HepG2 (cell line): Measurements from ENCODE around the gene TSPAN15. TPM values are rescaled to one million over a fixed set of nuclear protein-coding genes. Genes with fewer than 3 reads are reported as not detected.
A peak's percentile ranks its signal among the peaks of the same experiment; 100 is the strongest.

Source experiments
- DMAP1 ChIP-seq: IDR thresholded peaks from 2 replicates; pipeline ENCODE4 v1.6.1; 2016
- ERF ChIP-seq: IDR thresholded peaks from 2 replicates; pipeline ENCODE4 v1.6.1; 2018; ENCODE audit warnings: missing biosample characterization, missing genetic modification reagents
- GABPA ChIP-seq, 2 experiments: IDR thresholded peaks; 2 replicates each; pipeline ENCODE4 v1.6.1; 2011 to 2016; ENCODE audit warnings: low read depth in 2 of 2, low read length in 1 of 2, missing biosample characterization in 1 of 2, missing genetic modification characterization in 1 of 2
- GRHL1 ChIP-seq: sonication (generic); formaldehyde crosslinking; conservative IDR thresholded peaks from 2 replicates; pipeline ENCODE4 v1.8.0; 2022; ENCODE audit warnings: missing genetic modification reagents
- HMGXB4 ChIP-seq, 2 experiments: sonication (generic) in 1 of 2; formaldehyde crosslinking in 1 of 2; IDR thresholded peaks; 2 replicates each; pipeline versions ENCODE4 v1.4.0 to v1.6.1; 2018 to 2020; ENCODE audit warnings: missing genetic modification reagents in 2 of 2, borderline replicate concordance in 1 of 2, low read depth in 1 of 2, mild to moderate bottlenecking in 1 of 2, missing biosample characterization in 1 of 2
- HOXA9 ChIP-seq: sonication (generic); formaldehyde crosslinking; IDR thresholded peaks from 2 replicates; pipeline ENCODE4 v1.8.1; 2022; ENCODE audit warnings: missing genetic modification reagents, mild to moderate bottlenecking, moderate library complexity, borderline replicate concordance
- KDM5B ChIP-seq: sonication (generic); formaldehyde crosslinking; IDR thresholded peaks from 2 replicates; pipeline ENCODE4 v1.4.0; 2020; ENCODE audit warnings: missing genetic modification reagents, mild to moderate bottlenecking, borderline replicate concordance
- PHF20 ChIP-seq: sonication (generic); formaldehyde crosslinking; IDR thresholded peaks from 2 replicates; pipeline ENCODE4 v1.5.0; 2020; ENCODE audit warnings: mild to moderate bottlenecking, missing genetic modification reagents
- SMAD1 ChIP-seq: sonication (generic); formaldehyde crosslinking; IDR thresholded peaks from 2 replicates; pipeline ENCODE4 v1.4.0; 2020; ENCODE audit warnings: missing genetic modification reagents, low read depth, mild to moderate bottlenecking, borderline replicate concordance
- STAG1 ChIP-seq: sonication (generic); formaldehyde crosslinking; IDR thresholded peaks from 2 replicates; pipeline ENCODE4 v1.4.0; 2020; ENCODE audit warnings: missing genetic modification reagents
- YEATS4 ChIP-seq: sonication (generic); formaldehyde crosslinking; IDR thresholded peaks from 2 replicates; pipeline ENCODE4 v1.4.0; 2020; ENCODE audit warnings: missing genetic modification reagents, borderline replicate concordance
- ZBTB33 ChIP-seq: sonication (generic); formaldehyde crosslinking; IDR thresholded peaks from 2 replicates; pipeline ENCODE4 v1.4.0; 2020; ENCODE audit warnings: missing genetic modification reagents
- ZMYM4 ChIP-seq: sonication (generic); formaldehyde crosslinking; IDR thresholded peaks from 2 replicates; pipeline ENCODE4 v1.8.1; 2023; ENCODE audit warnings: mild to moderate bottlenecking, missing genetic modification reagents
- ZNF160 ChIP-seq: sonication (generic); formaldehyde crosslinking; IDR thresholded peaks from 2 replicates; pipeline ENCODE4 v1.8.0; 2022; ENCODE audit warnings: mild to moderate bottlenecking, inconsistent platforms, missing genetic modification reagents
- ZNF235 ChIP-seq: sonication (generic); formaldehyde crosslinking; IDR thresholded peaks from 2 replicates; pipeline ENCODE4 v1.8.1; 2023; ENCODE audit warnings: mild to moderate bottlenecking, missing genetic modification reagents, borderline replicate concordance
- ZNF552 ChIP-seq: sonication (generic); formaldehyde crosslinking; IDR thresholded peaks from 2 replicates; pipeline ENCODE4 v1.9.0; 2022; ENCODE audit warnings: missing genetic modification reagents, mild to moderate bottlenecking, borderline replicate concordance
- ZNF556 ChIP-seq: sonication (generic); formaldehyde crosslinking; IDR thresholded peaks from 2 replicates; pipeline ENCODE4 v1.4.0; 2020; ENCODE audit warnings: mild to moderate bottlenecking, missing genetic modification reagents, borderline replicate concordance
- ZNF782 ChIP-seq: sonication (generic); formaldehyde crosslinking; IDR thresholded peaks from 2 replicates; pipeline ENCODE4 v1.4.0; 2020; ENCODE audit warnings: missing genetic modification reagents, mild to moderate bottlenecking, borderline replicate concordance
- ZNF788 ChIP-seq: sonication (generic); formaldehyde crosslinking; IDR thresholded peaks from 2 replicates; pipeline ENCODE4 v1.5.0; 2020; ENCODE audit warnings: mild to moderate bottlenecking, missing genetic modification reagents, borderline replicate concordance
- ZSCAN5A ChIP-seq: sonication (generic); formaldehyde crosslinking; IDR thresholded peaks from 2 replicates; pipeline ENCODE4 v1.8.0; 2022; ENCODE audit warnings: mild to moderate bottlenecking, missing genetic modification reagents, borderline replicate concordance
- polyA plus RNA-seq, 8 experiments: library from polyadenylated mRNA; depleted of rRNA in 3 of 8; stranded (reverse) in 7 of 8; unstranded in 1 of 8; fragments of >200 nt; fragmentation: Illumina TruSeq in 4 of 8; extraction: Trizol in 4 of 8; gene quantifications; 2 replicates each; pipeline versions ENCODE4 v1.2.1 to v1.2.3, GENCODE V29; 2011 to 2016; ENCODE audit warnings: low read depth in 4 of 8, missing spikeins in 1 of 8, mixed read lengths in 1 of 8; ENCODE audit not compliant: insufficient read depth in 1 of 8
- total RNA-seq, 5 experiments: library from RNA; depleted of rRNA; stranded (reverse); fragments of >200 nt; fragmentation: Illumina TruSeq; extraction: Trizol; gene quantifications; 2 replicates each; pipeline ENCODE4 v1.2.3, GENCODE V29; 2016; ENCODE audit warnings: low read depth in 1 of 5

TSPAN15 gene
- total and polyA plus RNA-seq, 2 of the 13 experiments (the other 11 are each of a cell fraction or from before 2014, with no cell fraction given): 0.27 to 3.2 TPM

GRCh38 chr10:69408318-69409175 is 42.7 kb upstream of the TSPAN15 start (continued):
- TF ChIP-seq ZSCAN5A (CRISPR knock-in tag) (no peak; the same call in 1 of the 2 replicates), ZNF160 (CRISPR knock-in tag) (no peak), ZMYM4 (CRISPR knock-in tag) (peak; percentile 39; the same call in 1 of the 2 replicates), ZBTB33 (CRISPR knock-in tag) (no peak; the same call in 1 of the 2 replicates), SMAD1 (no peak), YEATS4 (CRISPR knock-in tag) (peak; percentile 56; the same call in 1 of the 2 replicates), DMAP1 (CRISPR knock-in tag) (no peak), KDM5B (CRISPR knock-in tag) (peak; percentile 33; the same call in 1 of the 2 replicates), ZNF782 (CRISPR knock-in tag) (no peak), HMGXB4 (CRISPR knock-in tag; IDR thresholded peaks at IDR 0.05; ENCODE audit: borderline replicate concordance in 1 of 2, low read depth in 1 of 2) (peak in 1 of 2 experiments; percentile 49; a peak in 2 of 4 replicates), HOXA9 (CRISPR knock-in tag) (no peak), ZNF235 (CRISPR knock-in tag) (no peak), ZNF556 (CRISPR knock-in tag) (no peak), PHF20 (CRISPR knock-in tag) (0 out of 2 replicates have a peak, but pooled peaks have one; percentile 29), ZNF552 (CRISPR knock-in tag) (no peak), GRHL1 (CRISPR knock-in tag) (no peak), STAG1 (peak; percentile 29; the same call in 1 of the 2 replicates), ERF (CRISPR knock-in tag) (no peak), GABPA (IDR thresholded peaks at IDR 0.05; ENCODE audit: low read depth, low read length) (no peak), GABPA (CRISPR knock-in tag; IDR thresholded peaks at IDR 0.05; ENCODE audit: low read depth) (peak; percentile 47; the same call in 1 of the 2 replicates), ZNF788 (CRISPR knock-in tag) (peak; percentile 51; the same call in 1 of the 2 replicates)
